GM12878 (cell line): ENCODE measurements around the gene OVCA2. TPM values are rescaled to one million over a fixed set of nuclear protein-coding genes. Genes with fewer than 3 reads are reported as not detected.

ENCODE experiments used
- ATAC-seq: fragments of 200-7000 bp; cut with Tn5 transposase; 3 replicates; pipeline ENCODE4 v1.9.1; 2020; ENCODE audit warnings: mild to moderate bottlenecking, moderate library complexity
- BruUV-seq: library from RNA; stranded (reverse); fragments of 400-500 nt; replicated peaks from 2 replicates; lab custom pipeline; 2021; lab: Mats Ljungman, UMichigan
- CTCF ChIA-PET: fragments of 300-600 bp; sonication (Branson Sonifier 250); formaldehyde crosslinking; extraction: SDS; loops from one replicate; lab custom pipeline; 2021; ENCODE audit warnings: inconsistent platforms; lab: Yijun Ruan, JAX
- POLR2A ChIA-PET: fragments of 350-600 bp; formaldehyde crosslinking; extraction: SDS; loops from one replicate; lab custom pipeline; 2021; ENCODE audit warnings: inconsistent platforms; lab: Charles Lee
- RAD21 ChIA-PET: fragments of 300-600 bp; sonication (Branson Sonifier 250); formaldehyde crosslinking; loops from one replicate; lab custom pipeline; 2023; ENCODE audit warnings: antibody characterized with exemption; ENCODE audit not compliant: unreplicated experiment; lab: Charles Lee
- SMC1A ChIA-PET: fragments of 300-600 bp; sonication (Branson Sonifier 250); formaldehyde crosslinking; loops from one replicate; lab custom pipeline; 2023; ENCODE audit not compliant: unreplicated experiment, uncharacterized antibody; lab: Charles Lee
- DNase-seq: peaks from one replicate; pipeline ENCODE4 v3.0.0-alpha.2; 2011; ENCODE audit warnings: low read depth, low spot score
- FAIRE-seq: peaks from 3 replicates; lab custom pipeline; 2011; peaks lifted over from hg19 to GRCh38; lab: Jason Lieb, UNC
- H2AFZ ChIP-seq: 2 replicates; pipeline ENCODE4 v1.6.0; 2011; ENCODE audit warnings: low read depth, low read length, control low read depth; ENCODE audit not compliant: control insufficient read depth
- H3K27ac ChIP-seq: 2 replicates; pipeline ENCODE4 v1.5.1; 2011; ENCODE audit warnings: control low read depth; ENCODE audit not compliant: control insufficient read depth, insufficient read depth
- H3K27me3 ChIP-seq, 2 experiments: replicated peaks in 1 of 2; 2 replicates each; pipeline versions ENCODE4 v1.6.0 to v1.6.1; 2011; ENCODE audit warnings: low read length in 1 of 2; ENCODE audit not compliant: control insufficient read depth in 2 of 2, insufficient read depth in 2 of 2
- H3K36me3 ChIP-seq, 2 experiments: 2 replicates each; pipeline ENCODE4 v1.5.1; 2011; ENCODE audit warnings: low read length in 1 of 2; ENCODE audit not compliant: control insufficient read depth in 2 of 2, insufficient read depth in 2 of 2
- H3K4me1 ChIP-seq: 2 replicates; pipeline ENCODE4 v1.6.1; 2011; ENCODE audit warnings: mild to moderate bottlenecking, low read length, moderate library complexity, mixed read lengths; ENCODE audit not compliant: control insufficient read depth, insufficient read depth
- H3K4me2 ChIP-seq: 2 replicates; pipeline ENCODE4 v1.6.0; 2011; ENCODE audit warnings: control low read depth; ENCODE audit not compliant: control insufficient read depth, insufficient read depth
- H3K4me3 ChIP-seq: fragments of 200-600 bp; sonication (generic); 2 replicates; pipeline ENCODE4 v1.5.1; 2016
- H3K79me2 ChIP-seq: 2 replicates; pipeline ENCODE4 v1.6.0; 2011; ENCODE audit warnings: low read length; ENCODE audit not compliant: control insufficient read depth, insufficient read depth
- H3K9ac ChIP-seq: 2 replicates; pipeline ENCODE4 v1.8.0; 2011; ENCODE audit warnings: low read length, control low read depth, mixed read lengths; ENCODE audit not compliant: control insufficient read depth, insufficient read depth
- H3K9me3 ChIP-seq: replicated peaks from 3 replicates; pipeline ENCODE4 v1.5.1; 2011; ENCODE audit warnings: mild to moderate bottlenecking, low read length; ENCODE audit not compliant: control insufficient read depth, insufficient read depth
- H4K20me1 ChIP-seq: 2 replicates; pipeline ENCODE4 v1.6.0; 2011; ENCODE audit not compliant: control insufficient read depth, insufficient read depth
- CTCF ChIP-seq, 3 experiments: IDR thresholded peaks in 2 of 3; conservative IDR thresholded peaks in 1 of 3; 2 replicates each; pipeline ENCODE4 v1.5.1; 2011; ENCODE audit warnings: low read depth in 3 of 3, low read length in 3 of 3, mild to moderate bottlenecking in 3 of 3, control low read depth in 2 of 3, moderate library complexity in 2 of 3, inconsistent platforms in 1 of 3, mixed read lengths in 1 of 3; ENCODE audit not compliant: control insufficient read depth in 2 of 3, insufficient read depth in 1 of 3; ENCODE audit errors: extremely low read depth in 1 of 3
- SRF ChIP-seq, 2 experiments: IDR thresholded peaks; 2 replicates each; pipeline ENCODE4 v1.6.1; 2011; ENCODE audit warnings: low read depth in 2 of 2, low read length in 2 of 2, mild to moderate bottlenecking in 1 of 2, moderate library complexity in 1 of 2
- ZSCAN29 ChIP-seq: fragments of 450-650 bp; IDR thresholded peaks from 2 replicates; pipeline ENCODE4 v1.6.1; 2017; ENCODE audit warnings: mild to moderate bottlenecking, moderate library complexity
- WGBS: methylation state at CpG from one replicate; pipeline ENCODE4 v1.1.6; 2016; ENCODE audit warnings: low lambda C conversion rate; ENCODE audit not compliant: insufficient replicate concordance, insufficient coverage; ENCODE audit errors: missing lambda C conversion rate; 5-methylcytosine and 5-hydroxymethylcytosine counted together
- in situ Hi-C: fragments of 300-500 bp; cut with MboI; formaldehyde crosslinking; loops from 9 replicates; pipeline ENCODE4 v1.14.3; 2018; ENCODE audit warnings: mixed read lengths
- intact Hi-C: fragments of 100-400 bp; cut with micrococcal nuclease; formaldehyde crosslinking; loops from one replicate; pipeline ENCODE4 v1.14.2; 2022; ENCODE audit not compliant: unreplicated experiment
- polyA plus RNA-seq, 11 experiments: library from polyadenylated mRNA; depleted of rRNA in 4 of 11; unstranded in 6 of 11; stranded (reverse) in 5 of 11; fragments of >200 nt; fragmentation: Nextera tagmentation in 4 of 11; fragmentation: Illumina TruSeq in 1 of 11; extraction: Ambion mirVana in 4 of 11; extraction: Trizol in 1 of 11; gene quantifications; 1 replicate in 1 of 11; 2 replicates in 10 of 11; pipeline versions ENCODE4 v1.2.1 to v1.2.3, GENCODE V29; 2011 to 2016; ENCODE audit warnings: inconsistent platforms in 2 of 11, missing spikeins in 2 of 11, low read depth in 1 of 11
- total RNA-seq, 4 experiments: library from RNA; depleted of rRNA in 3 of 4; stranded (reverse); fragments of >200 nt in 3 of 4; fragmentation: Illumina TruSeq in 1 of 4; extraction: Trizol in 1 of 4; gene quantifications; 2 replicates each; pipeline versions ENCODE4 v1.2.1 to v1.2.3, GENCODE V29; 2013 to 2021
- TF ChIP-seq, protein P1 (sequence below): fragments of 150-350 bp; IDR thresholded peaks from 2 replicates; pipeline ENCODE4 v1.6.1; 2016; ENCODE audit warnings: low read depth, low read length

Gene OVCA2
- total and polyA plus RNA-seq, 10 of the 15 experiments (the other 5 are each of a cell fraction or from before 2014, with no cell fraction given), result 6.1 to 75.3 (median 40.7) TPM

- no peak for TF ChIP-seq ZSCAN29
These were observed 26.5 kb upstream of the OVCA2 start (continued) for GRCh38 chr17:2015314-2015713.

DNA sequence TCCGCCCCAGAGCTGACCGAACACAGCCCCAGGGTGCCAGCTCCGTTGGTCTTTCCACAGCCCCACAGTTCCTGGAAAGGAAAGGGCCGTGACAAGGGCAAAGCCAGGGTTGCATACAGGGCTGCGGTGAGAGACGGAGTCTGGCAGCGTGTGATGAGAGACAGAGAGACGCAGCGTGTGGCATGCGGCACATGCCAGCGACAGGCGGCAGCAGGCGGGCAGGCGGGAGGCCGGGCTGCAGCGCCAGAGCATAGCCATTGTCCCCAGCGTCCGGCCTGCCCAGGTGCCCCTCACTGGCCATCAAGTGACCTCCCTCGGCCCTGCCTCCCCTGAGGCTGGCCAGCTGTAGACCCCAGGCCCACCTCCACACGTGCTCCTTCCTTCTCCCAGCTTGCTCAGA is 25.3 kb upstream of the OVCA2 start:
- Histone ChIP-seq H3K9ac (no peak overlapping the region), H4K20me1 (no peaks in the 10 kb centered on the region), H3K9me3 (no peaks in the 10 kb centered on the region; the same call in 2 of the 3 replicates), H3K36me3 (no peaks in the 10 kb centered on the region), H2AFZ (no peak overlapping the region), H3K4me1 (peaks cover 10% of the 10 kb centered on the region), H3K4me2 (no peak overlapping the region)
- BruUV-seq, result no TSS peak
- ChIA-PET POLR2A (no interaction called here), CTCF (interaction anchor here (0.8 kb wide), 1 partner anchor 107 kb away, joined by 3 read pairs; no protein-coding TSS in a partner anchor), SMC1A (no interaction called here)
- TF ChIP-seq, protein P1, sequence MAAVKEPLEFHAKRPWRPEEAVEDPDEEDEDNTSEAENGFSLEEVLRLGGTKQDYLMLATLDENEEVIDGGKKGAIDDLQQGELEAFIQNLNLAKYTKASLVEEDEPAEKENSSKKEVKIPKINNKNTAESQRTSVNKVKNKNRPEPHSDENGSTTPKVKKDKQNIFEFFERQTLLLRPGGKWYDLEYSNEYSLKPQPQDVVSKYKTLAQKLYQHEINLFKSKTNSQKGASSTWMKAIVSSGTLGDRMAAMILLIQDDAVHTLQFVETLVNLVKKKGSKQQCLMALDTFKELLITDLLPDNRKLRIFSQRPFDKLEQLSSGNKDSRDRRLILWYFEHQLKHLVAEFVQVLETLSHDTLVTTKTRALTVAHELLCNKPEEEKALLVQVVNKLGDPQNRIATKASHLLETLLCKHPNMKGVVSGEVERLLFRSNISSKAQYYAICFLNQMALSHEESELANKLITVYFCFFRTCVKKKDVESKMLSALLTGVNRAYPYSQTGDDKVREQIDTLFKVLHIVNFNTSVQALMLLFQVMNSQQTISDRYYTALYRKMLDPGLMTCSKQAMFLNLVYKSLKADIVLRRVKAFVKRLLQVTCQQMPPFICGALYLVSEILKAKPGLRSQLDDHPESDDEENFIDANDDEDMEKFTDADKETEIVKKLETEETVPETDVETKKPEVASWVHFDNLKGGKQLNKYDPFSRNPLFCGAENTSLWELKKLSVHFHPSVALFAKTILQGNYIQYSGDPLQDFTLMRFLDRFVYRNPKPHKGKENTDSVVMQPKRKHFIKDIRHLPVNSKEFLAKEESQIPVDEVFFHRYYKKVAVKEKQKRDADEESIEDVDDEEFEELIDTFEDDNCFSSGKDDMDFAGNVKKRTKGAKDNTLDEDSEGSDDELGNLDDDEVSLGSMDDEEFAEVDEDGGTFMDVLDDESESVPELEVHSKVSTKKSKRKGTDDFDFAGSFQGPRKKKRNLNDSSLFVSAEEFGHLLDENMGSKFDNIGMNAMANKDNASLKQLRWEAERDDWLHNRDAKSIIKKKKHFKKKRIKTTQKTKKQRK, result no peak
- TF ChIP-seq CTCF (IDR thresholded peaks at IDR 0.05 in 2 of 3, conservative IDR thresholded peaks at IDR 0.05 in 1 of 3; ENCODE audit: control insufficient read depth in 2 of 3, extremely low read depth in 1 of 3, insufficient read depth in 1 of 3, low read depth in 3 of 3, low read length in 3 of 3) (no peak), SRF (IDR thresholded peaks at IDR 0.05; ENCODE audit: low read depth in 2 of 2, low read length in 2 of 2) (no peak)
- TF ChIP-seq, all 136 proteins: peak for 0
- FAIRE-seq, result no peak
- Histone ChIP-seq H3K27ac (no peak overlapping the region), H3K79me2 (no peaks in the 10 kb centered on the region), H3K27me3 (peaks cover 1 to 5% of the 10 kb centered on the region in 2 experiments; a peak in 3 of 4 replicates), H3K4me3 (no peak overlapping the region)
- no peak for ATAC-seq
- intact Hi-C loops, result no loop called here
- RAD21 ChIA-PET, result no interaction called here
- in situ Hi-C loops, result loop anchor here (25.0 kb wide), 1 partner anchor 104 kb away; no protein-coding TSS in a partner anchor
- WGBS, result 83% methylated on average over 20 of the region's 20 CpGs
- DNase-seq, result no peak
